Measurements from ENCODE around the gene SLC10A6.

SLC10A6 gene

GRCh38 chr4:86870442-86871069 lies 21.4 kb upstream of the SLC10A6 start:
- Mint-ChIP-seq H3K4me1 (peaks cover 9% of the 10 kb centered on the region), H3K27ac (no peak overlapping the region), H3K27me3 (no peaks in the 10 kb centered on the region), H3K9me3 (no peaks in the 10 kb centered on the region), H3K36me3 (no peaks in the 10 kb centered on the region), H3K4me3 (no peak overlapping the region)
- ATAC-seq: no peak

GRCh38 chr4:86857341-86858052 lies 8.3 kb upstream of the SLC10A6 start:
- Mint-ChIP-seq H3K4me1 (no peaks in the 10 kb centered on the region), H3K9me3 (no peaks in the 10 kb centered on the region), H3K27me3 (no peaks in the 10 kb centered on the region), H3K36me3 (no peaks in the 10 kb centered on the region), H3K27ac (no peak overlapping the region), H3K4me3 (no peak overlapping the region)
- ATAC-seq: no peak

- Mint-ChIP-seq H3K9me3 (no peaks in the 10 kb centered on the region), H3K27ac (no peak overlapping the region), H3K4me1 (no peaks in the 10 kb centered on the region), H3K4me3 (no peak overlapping the region), H3K36me3 (no peaks in the 10 kb centered on the region), H3K27me3 (no peaks in the 10 kb centered on the region)
- no peak for ATAC-seq
Observed at GRCh38 chr4:86856896-86857295, 7.7 kb upstream of the SLC10A6 start.

- H3K27me3 Mint-ChIP-seq: peaks cover 1% of the 10 kb centered on the region
- no peaks in the 10 kb centered on the region for H3K4me1 Mint-ChIP-seq
- no peak overlapping the region for H3K4me3 Mint-ChIP-seq
- H3K9me3 Mint-ChIP-seq: peaks cover 2% of the 10 kb centered on the region
- no peaks in the 10 kb centered on the region for H3K36me3 Mint-ChIP-seq
- H3K27ac Mint-ChIP-seq: no peak overlapping the region
- ATAC-seq: no peak
Observed at GRCh38 chr4:86855572-86855971, 6.4 kb upstream of the SLC10A6 start.

- Mint-ChIP-seq H3K4me3 (no peak overlapping the region), H3K27me3 (peaks cover 10% of the 10 kb centered on the region), H3K36me3 (no peaks in the 10 kb centered on the region), H3K9me3 (peaks cover 5% of the 10 kb centered on the region), H3K27ac (no peak overlapping the region), H3K4me1 (no peaks in the 10 kb centered on the region)
- no peak for ATAC-seq
Observed at GRCh38 chr4:86853209-86853608, 4.0 kb upstream of the SLC10A6 start.

GRCh38 chr4:86848136-86848535 lies 1.0 kb downstream of the SLC10A6 start:
- H3K27ac Mint-ChIP-seq: no peak overlapping the region
- H3K4me1 Mint-ChIP-seq: no peaks in the 10 kb centered on the region
- H3K27me3 Mint-ChIP-seq: peaks cover 18% of the 10 kb centered on the region
- H3K9me3 Mint-ChIP-seq: peaks cover 5% of the 10 kb centered on the region
- H3K36me3 Mint-ChIP-seq: no peaks in the 10 kb centered on the region
- H3K4me3 Mint-ChIP-seq: no peak overlapping the region
- no peak for ATAC-seq

- ATAC-seq: no peak
- H3K36me3 Mint-ChIP-seq: no peaks in the 10 kb centered on the region
- no peak overlapping the region for H3K4me3 Mint-ChIP-seq
- H3K27me3 Mint-ChIP-seq: peaks cover 18% of the 10 kb centered on the region
- no peaks in the 10 kb centered on the region for H3K4me1 Mint-ChIP-seq
- peaks cover 5% of the 10 kb centered on the region for H3K9me3 Mint-ChIP-seq
- H3K27ac Mint-ChIP-seq: no peak overlapping the region
Observed at GRCh38 chr4:86847571-86847970, 1.6 kb downstream of the SLC10A6 start.

GRCh38 chr4:86846921-86847320 lies 2.3 kb downstream of the SLC10A6 start:
- no peaks in the 10 kb centered on the region for H3K4me1 Mint-ChIP-seq
- no peak overlapping the region for H3K4me3 Mint-ChIP-seq
- peaks cover 18% of the 10 kb centered on the region for H3K27me3 Mint-ChIP-seq
- no peak overlapping the region for H3K27ac Mint-ChIP-seq
- ATAC-seq: no peak
- no peaks in the 10 kb centered on the region for H3K36me3 Mint-ChIP-seq
- peaks cover 5% of the 10 kb centered on the region for H3K9me3 Mint-ChIP-seq

- H3K36me3 Mint-ChIP-seq: no peaks in the 10 kb centered on the region
- no peak for ATAC-seq
- peaks cover 3% of the 10 kb centered on the region for H3K9me3 Mint-ChIP-seq
- peaks cover 17% of the 10 kb centered on the region for H3K27me3 Mint-ChIP-seq
- no peak overlapping the region for H3K27ac Mint-ChIP-seq
- H3K4me3 Mint-ChIP-seq: no peak overlapping the region
- no peaks in the 10 kb centered on the region for H3K4me1 Mint-ChIP-seq
Observed at GRCh38 chr4:86845593-86845992, 3.6 kb downstream of the SLC10A6 start.

GRCh38 chr4:86841309-86841708 lies 7.9 kb downstream of the SLC10A6 start:
- no peak for ATAC-seq
- H3K27ac Mint-ChIP-seq: no peak overlapping the region

GRCh38 chr4:86840858-86841257 lies 8.3 kb downstream of the SLC10A6 start:
- no peak for ATAC-seq
- Mint-ChIP-seq H3K4me1 (no peaks in the 10 kb centered on the region), H3K9me3 (no peaks in the 10 kb centered on the region), H3K27me3 (peaks cover 8% of the 10 kb centered on the region), H3K27ac (no peak overlapping the region), H3K36me3 (no peaks in the 10 kb centered on the region), H3K4me3 (no peak overlapping the region)

More at GRCh38 chr4:86841309-86841708, 7.9 kb downstream of the SLC10A6 start:
- H3K4me3 Mint-ChIP-seq: no peak overlapping the region
- H3K27me3 Mint-ChIP-seq: peaks cover 8% of the 10 kb centered on the region
- H3K4me1 Mint-ChIP-seq: no peaks in the 10 kb centered on the region
- H3K9me3 Mint-ChIP-seq: no peaks in the 10 kb centered on the region
- no peaks in the 10 kb centered on the region for H3K36me3 Mint-ChIP-seq

GRCh38 chr4:86837691-86838503 lies 11.3 kb downstream of the SLC10A6 start:
- ATAC-seq: no peak
- no peaks in the 10 kb centered on the region for H3K27me3 Mint-ChIP-seq
- H3K4me3 Mint-ChIP-seq: no peak overlapping the region
- H3K4me1 Mint-ChIP-seq: no peaks in the 10 kb centered on the region
- H3K9me3 Mint-ChIP-seq: no peaks in the 10 kb centered on the region
- H3K36me3 Mint-ChIP-seq: no peaks in the 10 kb centered on the region
- no peak overlapping the region for H3K27ac Mint-ChIP-seq

GRCh38 chr4:86835677-86836076 lies 13.5 kb downstream of the SLC10A6 start:
- Mint-ChIP-seq H3K4me1 (no peaks in the 10 kb centered on the region), H3K4me3 (no peak overlapping the region), H3K27me3 (no peaks in the 10 kb centered on the region), H3K9me3 (no peaks in the 10 kb centered on the region), H3K27ac (no peak overlapping the region), H3K36me3 (no peaks in the 10 kb centered on the region)
- ATAC-seq: no peak

GRCh38 chr4:86834901-86835300 lies 14.3 kb downstream of the SLC10A6 start:
- no peaks in the 10 kb centered on the region for H3K9me3 Mint-ChIP-seq
- no peaks in the 10 kb centered on the region for H3K27me3 Mint-ChIP-seq
- H3K4me1 Mint-ChIP-seq: no peaks in the 10 kb centered on the region

GRCh38 chr4:86833615-86834014 lies 15.6 kb downstream of the SLC10A6 start:
- Mint-ChIP-seq H3K27ac (no peak overlapping the region), H3K27me3 (no peaks in the 10 kb centered on the region), H3K36me3 (no peaks in the 10 kb centered on the region), H3K4me3 (no peak overlapping the region), H3K9me3 (no peaks in the 10 kb centered on the region), H3K4me1 (no peaks in the 10 kb centered on the region)
- no peak for ATAC-seq

More at GRCh38 chr4:86834901-86835300, 14.3 kb downstream of the SLC10A6 start:
- Mint-ChIP-seq H3K27ac (no peak overlapping the region), H3K36me3 (no peaks in the 10 kb centered on the region), H3K4me3 (no peak overlapping the region)
- ATAC-seq: no peak

Data from stimulated activated memory B cell treated with anti-CD40 and anti-IgM and Interleukin-4, amounts not matched to agents 10 μg/mL and 1 μg/mL and 100 μg/mL, for 72 hours (primary cell).